DND-41 (cell line): Measurements from ENCODE around the gene SRGAP3.

Source experiments
- EZH2 ChIP-seq: IDR thresholded peaks from 3 replicates; pipeline ENCODE4 v1.6.1; 2012; ENCODE audit warnings: borderline replicate concordance, low read depth, mild to moderate bottlenecking, moderate library complexity, low read length, inconsistent platforms; ENCODE audit not compliant: severe bottlenecking
- TF ChIP-seq, protein P1 (sequence below): IDR thresholded peaks from 2 replicates; pipeline ENCODE4 v1.5.1; 2012; ENCODE audit warnings: borderline replicate concordance, low read length, moderate library complexity, mild to moderate bottlenecking; ENCODE audit not compliant: poor library complexity, severe bottlenecking; ENCODE audit errors: extremely low read depth

DNA sequence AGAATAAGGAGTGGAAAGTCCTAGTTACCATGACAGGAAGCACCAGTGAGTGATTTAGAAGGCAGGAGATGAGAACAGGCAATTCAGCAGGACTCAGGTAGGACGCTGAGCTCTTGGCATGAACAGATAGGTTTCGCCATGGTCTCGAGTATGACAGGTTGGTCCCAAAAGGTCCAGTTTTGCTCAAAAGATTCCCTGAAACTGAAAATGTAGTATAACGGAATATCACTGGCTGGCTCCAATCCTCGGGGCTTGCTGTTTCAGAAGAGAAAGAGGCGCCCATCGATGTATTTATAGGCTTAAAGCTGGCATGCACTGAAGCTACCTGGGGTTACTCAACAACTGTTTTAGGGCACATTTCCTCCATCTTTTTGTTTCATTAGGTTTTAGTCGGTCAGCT lies 59.2 kb downstream of the SRGAP3 start:
- TF ChIP-seq EZH2: no peak
- TF ChIP-seq, protein P1, sequence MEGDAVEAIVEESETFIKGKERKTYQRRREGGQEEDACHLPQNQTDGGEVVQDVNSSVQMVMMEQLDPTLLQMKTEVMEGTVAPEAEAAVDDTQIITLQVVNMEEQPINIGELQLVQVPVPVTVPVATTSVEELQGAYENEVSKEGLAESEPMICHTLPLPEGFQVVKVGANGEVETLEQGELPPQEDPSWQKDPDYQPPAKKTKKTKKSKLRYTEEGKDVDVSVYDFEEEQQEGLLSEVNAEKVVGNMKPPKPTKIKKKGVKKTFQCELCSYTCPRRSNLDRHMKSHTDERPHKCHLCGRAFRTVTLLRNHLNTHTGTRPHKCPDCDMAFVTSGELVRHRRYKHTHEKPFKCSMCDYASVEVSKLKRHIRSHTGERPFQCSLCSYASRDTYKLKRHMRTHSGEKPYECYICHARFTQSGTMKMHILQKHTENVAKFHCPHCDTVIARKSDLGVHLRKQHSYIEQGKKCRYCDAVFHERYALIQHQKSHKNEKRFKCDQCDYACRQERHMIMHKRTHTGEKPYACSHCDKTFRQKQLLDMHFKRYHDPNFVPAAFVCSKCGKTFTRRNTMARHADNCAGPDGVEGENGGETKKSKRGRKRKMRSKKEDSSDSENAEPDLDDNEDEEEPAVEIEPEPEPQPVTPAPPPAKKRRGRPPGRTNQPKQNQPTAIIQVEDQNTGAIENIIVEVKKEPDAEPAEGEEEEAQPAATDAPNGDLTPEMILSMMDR: no peak
